DND-41 (cell line): ENCODE measurements around the gene KRT84.

Source experiments
- EZH2 ChIP-seq: IDR thresholded peaks from 3 replicates; pipeline ENCODE4 v1.6.1; 2012; ENCODE audit warnings: borderline replicate concordance, low read depth, mild to moderate bottlenecking, moderate library complexity, low read length, inconsistent platforms; ENCODE audit not compliant: severe bottlenecking
- TF ChIP-seq, protein P1 (sequence below): IDR thresholded peaks from 2 replicates; pipeline ENCODE4 v1.5.1; 2012; ENCODE audit warnings: borderline replicate concordance, low read length, moderate library complexity, mild to moderate bottlenecking; ENCODE audit not compliant: poor library complexity, severe bottlenecking; ENCODE audit errors: extremely low read depth

DNA sequence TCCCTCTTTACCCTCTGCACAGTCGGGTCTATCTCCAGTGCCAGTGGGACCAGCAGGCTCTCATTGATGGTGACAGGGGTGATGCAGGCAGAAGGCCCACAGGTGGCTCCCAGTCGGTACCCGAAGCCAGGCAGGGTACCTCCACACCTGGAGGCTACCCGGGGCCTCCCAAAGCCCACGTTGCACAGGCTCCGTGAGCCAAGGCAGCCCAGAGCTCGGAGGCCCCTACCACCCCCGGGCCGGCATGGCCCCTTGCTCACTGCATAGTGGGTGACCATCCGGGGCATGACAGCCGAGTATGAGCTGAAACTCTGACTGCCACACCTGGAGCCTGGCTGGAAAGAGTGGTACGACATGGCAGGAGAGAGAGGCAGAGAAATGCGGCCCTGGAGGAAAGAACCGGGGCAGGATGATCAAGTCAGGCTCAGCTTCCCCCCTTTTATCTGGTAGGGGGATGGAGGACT, 20.5 kb upstream of the KRT84 start, which contains the start of gene KRT82:
- TF ChIP-seq, protein P1, sequence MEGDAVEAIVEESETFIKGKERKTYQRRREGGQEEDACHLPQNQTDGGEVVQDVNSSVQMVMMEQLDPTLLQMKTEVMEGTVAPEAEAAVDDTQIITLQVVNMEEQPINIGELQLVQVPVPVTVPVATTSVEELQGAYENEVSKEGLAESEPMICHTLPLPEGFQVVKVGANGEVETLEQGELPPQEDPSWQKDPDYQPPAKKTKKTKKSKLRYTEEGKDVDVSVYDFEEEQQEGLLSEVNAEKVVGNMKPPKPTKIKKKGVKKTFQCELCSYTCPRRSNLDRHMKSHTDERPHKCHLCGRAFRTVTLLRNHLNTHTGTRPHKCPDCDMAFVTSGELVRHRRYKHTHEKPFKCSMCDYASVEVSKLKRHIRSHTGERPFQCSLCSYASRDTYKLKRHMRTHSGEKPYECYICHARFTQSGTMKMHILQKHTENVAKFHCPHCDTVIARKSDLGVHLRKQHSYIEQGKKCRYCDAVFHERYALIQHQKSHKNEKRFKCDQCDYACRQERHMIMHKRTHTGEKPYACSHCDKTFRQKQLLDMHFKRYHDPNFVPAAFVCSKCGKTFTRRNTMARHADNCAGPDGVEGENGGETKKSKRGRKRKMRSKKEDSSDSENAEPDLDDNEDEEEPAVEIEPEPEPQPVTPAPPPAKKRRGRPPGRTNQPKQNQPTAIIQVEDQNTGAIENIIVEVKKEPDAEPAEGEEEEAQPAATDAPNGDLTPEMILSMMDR = no peak
- TF ChIP-seq EZH2 = no peak
